Measurements from ENCODE around the gene TTLL3. TPM values are rescaled to one million over a fixed set of nuclear protein-coding genes. Genes with fewer than 3 reads are reported as not detected.

TTLL3 gene
- total and polyA plus RNA-seq, 2 of the 13 experiments (the other 11 are each of a cell fraction or from before 2014, with no cell fraction given) = 9.5 to 51.2 TPM

GRCh38 chr3:9855594-9855993 is 45.5 kb downstream of the TTLL3 start:
- Histone ChIP-seq H3K27ac (ENCODE audit: extremely low read length, insufficient read depth, low read length) (no peak overlapping the region), H3K4me3 (replicated peaks in 1 of 3; ENCODE audit: insufficient read depth in 1 of 3, low read depth in 2 of 3, low read length in 3 of 3) (no peak overlapping the region), H3K79me2 (ENCODE audit: insufficient read depth, low read length) (no peaks in the 10 kb centered on the region), H3K9me3 (ENCODE audit: low read length) (no peaks in the 10 kb centered on the region), H3K4me1 (ENCODE audit: insufficient read depth, low read length) (0 out of 2 replicates have a peak, but pooled peaks cover 6% of the 10 kb centered on the region), H3K4me2 (ENCODE audit: low read depth, low read length) (no peak overlapping the region), H4K20me1 (ENCODE audit: insufficient read depth, low read length) (no peaks in the 10 kb centered on the region), H3K27me3 (ENCODE audit: control insufficient read depth in 1 of 2, insufficient read depth in 2 of 2, low read length in 2 of 2) (peaks cover 2 to 32% of the 10 kb centered on the region in 2 experiments; a peak in 2 of 5 replicates), H3K36me3 (replicated peaks in 1 of 2; ENCODE audit: control insufficient read depth in 1 of 2, insufficient read depth in 2 of 2, low read length in 2 of 2) (no peaks in the 10 kb centered on the region), H2AFZ (ENCODE audit: low read length) (no peak overlapping the region), H3K9ac (ENCODE audit: insufficient read depth, low read depth, low read length) (no peak overlapping the region)
- CTCF ChIA-PET (ENCODE audit: low intra/inter-chr PET ratio, low total read pairs) = no interaction called here
- 53% methylated on average over 3 of the region's 3 CpGs for WGBS (ENCODE audit: low lambda C conversion rate)
- no peak for TF ChIP-seq ARID5B (CRISPR knock-in tag; IDR thresholded peaks at IDR 0.05)
- FAIRE-seq = no peak
- no peak for ATAC-seq
- intact Hi-C loops (cut with micrococcal nuclease; ENCODE audit: unreplicated experiment) = no loop called here
- BruUV-seq (replicated peaks) = no TSS peak
- no peak for DNase-seq (ENCODE audit: low spot score)
- in situ Hi-C loops (cut with HindIII; ENCODE audit: extremely low pct_ligation_motif_present, low pct_unique_long_range_greater_than_20kb) = no loop called here
- POLR2A ChIA-PET = no interaction called here

- ATAC-seq = no peak
- no TSS peak for BruUV-seq (replicated peaks)
- Histone ChIP-seq H3K27me3 (ENCODE audit: control insufficient read depth in 1 of 2, insufficient read depth in 2 of 2, low read length in 2 of 2) (peaks cover 2 to 18% of the 10 kb centered on the region in 2 experiments; a peak in 2 of 5 replicates), H4K20me1 (ENCODE audit: insufficient read depth, low read length) (no peaks in the 10 kb centered on the region), H3K4me1 (ENCODE audit: insufficient read depth, low read length) (peaks cover 29% of the 10 kb centered on the region), H3K27ac (ENCODE audit: extremely low read length, insufficient read depth, low read length) (no peak overlapping the region), H3K9me3 (ENCODE audit: low read length) (no peaks in the 10 kb centered on the region), H3K79me2 (ENCODE audit: insufficient read depth, low read length) (no peaks in the 10 kb centered on the region), H3K4me3 (replicated peaks in 1 of 3; ENCODE audit: insufficient read depth in 1 of 3, low read depth in 2 of 3, low read length in 3 of 3) (no peak overlapping the region; a peak in 1 of 6 replicates), H3K36me3 (replicated peaks in 1 of 2; ENCODE audit: control insufficient read depth in 1 of 2, insufficient read depth in 2 of 2, low read length in 2 of 2) (no peaks in the 10 kb centered on the region), H3K9ac (ENCODE audit: insufficient read depth, low read depth, low read length) (no peak overlapping the region), H3K4me2 (ENCODE audit: low read depth, low read length) (no peak overlapping the region), H2AFZ (ENCODE audit: low read length) (no peak overlapping the region)
- TF ChIP-seq HNRNPL (IDR thresholded peaks at IDR 0.05; ENCODE audit: low read depth, low read length) = 0 out of 2 replicates have a peak, but pooled peaks have one; percentile 41
- peak; percentile 9; the same call in 1 of the 2 replicates for TF ChIP-seq ZNF687 (CRISPR knock-in tag; IDR thresholded peaks at IDR 0.05)
- TF ChIP-seq ZNF883 (CRISPR knock-in tag; IDR thresholded peaks at IDR 0.05; ENCODE audit: not compliant biosample characterization) = no peak
- no peak for TF ChIP-seq AGO2 (optimal IDR thresholded peaks at IDR 0.05; ENCODE audit: low read depth, low read length)
- CTCF ChIA-PET (ENCODE audit: low intra/inter-chr PET ratio, low total read pairs) = no interaction called here
- no peak for DNase-seq (ENCODE audit: low spot score)
- in situ Hi-C loops (cut with HindIII; ENCODE audit: extremely low pct_ligation_motif_present, low pct_unique_long_range_greater_than_20kb) (loop anchor here (5.0 kb wide), 1 partner anchor 38 kb away; no protein-coding TSS in a partner anchor), intact Hi-C loops (cut with micrococcal nuclease; ENCODE audit: unreplicated experiment) (no loop called here)
- WGBS (ENCODE audit: low lambda C conversion rate) = 15% methylated on average over 7 of the region's 12 CpGs
- POLR2A ChIA-PET = no interaction called here
- FAIRE-seq = no peak
These were observed 49.5 kb downstream of the TTLL3 start for GRCh38 chr3:9859530-9860025.

Measured in HepG2 (cell line).